K562 (cell line): Measurements from ENCODE around the gene MYLK4. TPM values are rescaled to one million over a fixed set of nuclear protein-coding genes. Genes with fewer than 3 reads are reported as not detected.

ENCODE experiments used
- BACH1 ChIP-seq: fragments of 200-800 bp; sonication (Bioruptor generic); IDR thresholded peaks from 2 replicates; pipeline ENCODE4 v1.6.1; 2016; ENCODE audit warnings: missing genetic modification characterization, missing compliant biosample characterization
- CUX1 ChIP-seq: fragments of 200-800 bp; sonication (Bioruptor generic); IDR thresholded peaks from 2 replicates; pipeline ENCODE4 v1.6.1; 2016; ENCODE audit warnings: missing genetic modification characterization, missing compliant biosample characterization
- FOXO4 ChIP-seq: fragments of 450-650 bp; formaldehyde crosslinking; IDR thresholded peaks from 2 replicates; pipeline ENCODE4 v1.4.0; 2020; ENCODE audit warnings: mild to moderate bottlenecking, moderate library complexity
- GABPB1 ChIP-seq: sonication (generic); formaldehyde crosslinking; IDR thresholded peaks from 2 replicates; pipeline ENCODE4 v1.8.0; 2022; ENCODE audit warnings: mild to moderate bottlenecking, missing genetic modification reagents
- MYNN ChIP-seq, 2 experiments: sonication (generic); formaldehyde crosslinking in 1 of 2; IDR thresholded peaks; 2 replicates each; pipeline versions ENCODE4 v1.5.0 to v1.6.1; 2016 to 2020; ENCODE audit warnings: antibody characterized with exemption in 1 of 2, missing genetic modification reagents in 1 of 2
- NFATC3 ChIP-seq: fragments of 450-650 bp; IDR thresholded peaks from 2 replicates; pipeline ENCODE4 v1.6.1; 2017; ENCODE audit warnings: mild to moderate bottlenecking
- NFIC ChIP-seq: fragments of 450-650 bp; IDR thresholded peaks from 2 replicates; pipeline ENCODE4 v1.6.1; 2017; ENCODE audit warnings: mild to moderate bottlenecking, inconsistent platforms
- NFIX ChIP-seq: fragments of 250-450 bp; sonication (Bioruptor Pico); IDR thresholded peaks from 2 replicates; pipeline ENCODE4 v1.4.0; 2020; ENCODE audit warnings: low read depth, mild to moderate bottlenecking, moderate library complexity
- PTRF ChIP-seq: fragments of 450-650 bp; IDR thresholded peaks from 2 replicates; pipeline ENCODE4 v1.6.1; 2016; ENCODE audit warnings: mild to moderate bottlenecking, missing genetic modification characterization, missing compliant biosample characterization
- PYGO2 ChIP-seq: fragments of 450-650 bp; IDR thresholded peaks from 2 replicates; pipeline ENCODE4 v1.6.1; 2016; ENCODE audit warnings: mild to moderate bottlenecking, missing genetic modification characterization, moderate library complexity, missing compliant biosample characterization
- SRSF1 ChIP-seq: fragments of 200-400 bp; formaldehyde crosslinking; IDR thresholded peaks from 2 replicates; pipeline ENCODE4 v1.6.1; 2017; ENCODE audit warnings: mild to moderate bottlenecking, low read depth, low read length, moderate library complexity
- TEAD1 ChIP-seq, 2 experiments: fragments of 450-650 bp in 1 of 2; sonication (generic) in 1 of 2; formaldehyde crosslinking; IDR thresholded peaks; 2 replicates each; pipeline versions ENCODE4 v1.4.0 to v1.8.0; 2020 to 2022; ENCODE audit warnings: mild to moderate bottlenecking in 2 of 2, missing genetic modification reagents in 1 of 2
- ZBTB49 ChIP-seq: sonication (generic); formaldehyde crosslinking; IDR thresholded peaks from 2 replicates; pipeline ENCODE4 v1.8.0; 2022; ENCODE audit warnings: missing genetic modification reagents, mild to moderate bottlenecking, borderline replicate concordance
- ZNF124 ChIP-seq: sonication (generic); formaldehyde crosslinking; IDR thresholded peaks from 2 replicates; pipeline ENCODE4 v1.8.1; 2022; ENCODE audit warnings: missing genetic modification reagents
- ZNF134 ChIP-seq: fragments of 250-450 bp; sonication (Bioruptor Pico); conservative IDR thresholded peaks from 2 replicates; pipeline ENCODE4 v1.4.0; 2020
- ZNF146 ChIP-seq: IDR thresholded peaks from one replicate; pipeline ENCODE4 v1.6.1; 2018; ENCODE audit warnings: missing compliant biosample characterization; ENCODE audit not compliant: unreplicated experiment
- ZNF445 ChIP-seq: fragments of 250-450 bp; sonication (Bioruptor Pico); IDR thresholded peaks from 2 replicates; pipeline ENCODE4 v1.4.0; 2020; ENCODE audit warnings: low read depth, mild to moderate bottlenecking, moderate library complexity
- ZNF655 ChIP-seq: fragments of 250-450 bp; sonication (Bioruptor Pico); IDR thresholded peaks from 2 replicates; pipeline ENCODE4 v1.5.0; 2021
- polyA plus RNA-seq, 8 experiments: library from polyadenylated mRNA; depleted of rRNA in 4 of 8; stranded (reverse) in 5 of 8; unstranded in 3 of 8; fragments of >200 nt; fragmentation: Nextera tagmentation in 2 of 8; fragmentation: Illumina TruSeq in 1 of 8; extraction: Ambion mirVana in 2 of 8; extraction: Trizol in 1 of 8; gene quantifications; 2 replicates each; pipeline versions ENCODE4 v1.2.1 to v1.2.3, GENCODE V29; 2011 to 2014; ENCODE audit warnings: inconsistent platforms in 1 of 8, missing spikeins in 1 of 8
- total RNA-seq, 7 experiments: library from RNA; depleted of rRNA in 6 of 7; stranded (reverse); fragments of >200 nt in 6 of 7; fragmentation: Illumina TruSeq in 2 of 7; extraction: Trizol in 2 of 7; gene quantifications; 2 replicates each; pipeline versions ENCODE4 v1.2.1 to v1.2.3, GENCODE V29; 2011 to 2021; ENCODE audit warnings: low replicate concordance in 1 of 7

Gene MYLK4
- total and polyA plus RNA-seq, 9 of the 15 experiments (the other 6 are each of a cell fraction or from before 2014, with no cell fraction given): 0.01 to 0.15 (median 0.06) TPM

- TF ChIP-seq ZBTB49 (CRISPR knock-in tag) (no peak), ZNF134 (0 out of 2 replicates have a peak, but pooled peaks have one; percentile 13), ZNF655 (CRISPR knock-in tag) (no peak), MYNN (IDR thresholded peaks at IDR 0.05) (no peak), MYNN (CRISPR knock-in tag; IDR thresholded peaks at IDR 0.05) (no peak), NFATC3 (no peak), FOXO4 (no peak), ZNF445 (CRISPR knock-in tag) (no peak), SRSF1 (no peak), PYGO2 (no peak), ZNF124 (CRISPR knock-in tag) (no peak), BACH1 (tag) (no peak), ZNF146 (no peak), CUX1 (CRISPR knock-in tag) (no peak), GABPB1 (CRISPR knock-in tag) (peak; percentile 83), PTRF (tag) (no peak), TEAD1 (CRISPR knock-in tag; IDR thresholded peaks at IDR 0.05) (peak; percentile 47 to 83; a peak in 2 of 4 replicates), NFIC (no peak; the same call in 1 of the 2 replicates), NFIX (CRISPR knock-in tag) (no peak)
Observed at GRCh38 chr6:2765166-2765895, 14.6 kb upstream of the MYLK4 start, which contains the start of gene WRNIP1 (continued).
